ENCODE data around the gene AGPAT3.

The AGPAT3 gene

GRCh38 chr21:44018813-44019567 lies 154.0 kb downstream of the AGPAT3 start:
- DNase-seq (ENCODE audit: low read depth in 3 of 3) = no peak

GRCh38 chr21:44019568-44019958 lies 154.5 kb downstream of the AGPAT3 start:
- DNase-seq (ENCODE audit: low read depth in 3 of 3) = no peak

GRCh38 chr21:44020551-44020950 lies 155.5 kb downstream of the AGPAT3 start:
- DNase-seq (ENCODE audit: low read depth in 3 of 3) = no peak

- no peak for DNase-seq (ENCODE audit: low read depth in 3 of 3)
Measured at GRCh38 chr21:44021064-44021463, 156.0 kb downstream of the AGPAT3 start.

- no peak for DNase-seq (ENCODE audit: low read depth in 3 of 3)
Measured at GRCh38 chr21:44024257-44024656, 159.2 kb downstream of the AGPAT3 start.

- DNase-seq (ENCODE audit: low read depth in 3 of 3) = no peak
Measured at GRCh38 chr21:44024887-44025353, 159.9 kb downstream of the AGPAT3 start.

- DNase-seq (ENCODE audit: low read depth in 3 of 3) = no peak
Measured at GRCh38 chr21:44027607-44028286, 162.7 kb downstream of the AGPAT3 start.

GRCh38 chr21:44028287-44028659 lies 163.2 kb downstream of the AGPAT3 start:
- no peak for DNase-seq (ENCODE audit: low read depth in 3 of 3)

- DNase-seq (ENCODE audit: low read depth in 3 of 3) = no peak
Measured at GRCh38 chr21:44029460-44030087, 164.6 kb downstream of the AGPAT3 start.

GRCh38 chr21:44035244-44035643 lies 170.2 kb downstream of the AGPAT3 start:
- no peak for DNase-seq (ENCODE audit: low read depth in 3 of 3)
